Calu3 (cell line): ENCODE measurements around the gene ENPP3. TPM values are rescaled to one million over a fixed set of nuclear protein-coding genes. Genes with fewer than 3 reads are reported as not detected.

Experiments used
- BruUV-seq: library from RNA; stranded (reverse); fragments of 400-500 nt; replicated peaks from 2 replicates; lab custom pipeline; 2021; lab: Mats Ljungman, UMichigan
- CTCF ChIA-PET: fragments of 300-600 bp; sonication (Branson Sonifier 250); formaldehyde crosslinking; loops from one replicate; lab custom pipeline; 2022; ENCODE audit warnings: antibody characterized with exemption; lab: Charles Lee
- DNase-seq: peaks from one replicate; pipeline ENCODE4 v3.0.0; 2022
- H3K27ac Mint-ChIP-seq: one replicate; pipeline ENCODE4 v1.8.0; 2022; ENCODE audit warnings: mixed read lengths; ENCODE audit not compliant: unreplicated experiment
- H3K27me3 Mint-ChIP-seq: one replicate; pipeline ENCODE4 v1.8.0; 2022; ENCODE audit warnings: mixed read lengths; ENCODE audit not compliant: unreplicated experiment
- H3K36me3 Mint-ChIP-seq: one replicate; pipeline ENCODE4 v1.8.0; 2022; ENCODE audit warnings: mild to moderate bottlenecking, moderate library complexity, mixed read lengths; ENCODE audit not compliant: insufficient read depth, unreplicated experiment
- H3K4me1 Mint-ChIP-seq: one replicate; pipeline ENCODE4 v1.8.0; 2022; ENCODE audit warnings: mild to moderate bottlenecking, low read depth, mixed read lengths; ENCODE audit not compliant: unreplicated experiment
- H3K4me3 Mint-ChIP-seq: one replicate; pipeline ENCODE4 v1.8.0; 2022; ENCODE audit warnings: mild to moderate bottlenecking, low read depth, moderate library complexity, mixed read lengths; ENCODE audit not compliant: unreplicated experiment
- H3K9me3 Mint-ChIP-seq: one replicate; pipeline ENCODE4 v1.8.0; 2022; ENCODE audit warnings: low read depth, mixed read lengths; ENCODE audit not compliant: unreplicated experiment
- CTCF ChIP-seq: fragments of 200-600 bp; IDR thresholded peaks from one replicate; pipeline ENCODE4 v1.8.0; 2022; ENCODE audit warnings: antibody characterized with exemption; ENCODE audit not compliant: unreplicated experiment
- intact Hi-C: fragments of 100-400 bp; cut with micrococcal nuclease; formaldehyde crosslinking; loops from one replicate; pipeline ENCODE4 v1.10.0; 2022; ENCODE audit not compliant: unreplicated experiment
- total RNA-seq: library from RNA; stranded (reverse); gene quantifications from 2 replicates; pipeline ENCODE4 v1.2.3, GENCODE V29; 2022

Gene ENPP3
- total RNA-seq, 1 experiment from 2014 or later = not detected

GRCh38 chr6:131775886-131776285 is 138.8 kb downstream of the ENPP3 start:
- no peak overlapping the region for H3K4me3 Mint-ChIP-seq
- DNase-seq = no peak
- H3K4me1 Mint-ChIP-seq = no peaks in the 10 kb centered on the region
- BruUV-seq = no TSS peak
- TF ChIP-seq CTCF = no peak
- intact Hi-C loops = no loop called here
- CTCF ChIA-PET = interaction anchor here (1.0 kb wide), 1 partner anchor 10 kb away, joined by 3 read pairs; no protein-coding TSS in a partner anchor
- H3K27ac Mint-ChIP-seq = no peak overlapping the region
- H3K36me3 Mint-ChIP-seq = no peaks in the 10 kb centered on the region
- peaks cover 2% of the 10 kb centered on the region for H3K9me3 Mint-ChIP-seq
- peaks cover 21% of the 10 kb centered on the region for H3K27me3 Mint-ChIP-seq

DNA sequence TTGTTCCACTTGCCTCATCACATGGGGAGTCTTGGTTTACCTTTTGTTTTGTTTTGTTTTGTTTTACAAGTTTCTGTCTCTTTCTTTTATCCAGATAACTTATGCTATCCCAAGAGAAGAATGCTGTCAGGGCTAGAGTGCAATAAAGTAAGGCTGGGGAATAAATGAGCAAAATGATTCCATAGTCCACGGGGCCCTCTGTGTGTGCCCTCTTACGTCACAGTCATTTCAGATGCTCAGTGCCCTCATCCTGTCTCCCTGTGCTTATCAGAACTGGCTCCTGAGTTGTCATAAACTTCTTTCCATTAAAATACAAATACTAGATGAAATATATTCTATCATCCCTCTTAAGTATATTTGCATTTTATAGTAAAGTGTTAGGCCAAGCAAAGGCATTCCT is 139.9 kb downstream of the ENPP3 start:
- TF ChIP-seq CTCF = no peak
- CTCF ChIA-PET = no interaction called here
- H3K27ac Mint-ChIP-seq = no peak overlapping the region
- no peak for DNase-seq
- H3K9me3 Mint-ChIP-seq = peaks cover 2% of the 10 kb centered on the region
- BruUV-seq = no TSS peak
- intact Hi-C loops = no loop called here
- no peaks in the 10 kb centered on the region for H3K4me1 Mint-ChIP-seq
- H3K4me3 Mint-ChIP-seq = no peak overlapping the region
- H3K27me3 Mint-ChIP-seq = peaks cover 12% of the 10 kb centered on the region
- H3K36me3 Mint-ChIP-seq = no peaks in the 10 kb centered on the region

DNA sequence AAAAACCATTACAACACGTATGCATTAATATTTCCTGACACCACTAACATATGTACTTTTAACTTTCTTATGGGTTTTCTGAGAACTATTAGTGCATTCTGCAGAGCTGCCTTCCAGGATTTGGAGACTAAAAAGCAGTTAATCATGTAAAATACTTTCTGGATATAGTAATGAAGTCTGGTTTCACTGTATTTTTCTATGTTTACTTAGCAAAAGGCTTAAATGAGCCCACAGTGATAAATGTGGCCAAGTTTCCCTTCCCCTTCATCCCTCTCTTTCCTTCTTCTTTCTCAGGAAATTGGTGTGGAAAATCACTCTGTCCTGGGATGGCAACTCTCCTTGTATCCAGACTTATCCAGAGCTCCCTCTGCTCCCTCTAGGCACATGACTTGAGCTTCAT is 141.1 kb downstream of the ENPP3 start:
- no peak for TF ChIP-seq CTCF
- Mint-ChIP-seq H3K27ac (no peak overlapping the region), H3K4me3 (no peak overlapping the region), H3K36me3 (no peaks in the 10 kb centered on the region), H3K27me3 (peaks cover 10% of the 10 kb centered on the region), H3K4me1 (no peaks in the 10 kb centered on the region), H3K9me3 (no peaks in the 10 kb centered on the region)
- intact Hi-C loops = no loop called here
- CTCF ChIA-PET = no interaction called here
- no peak for DNase-seq
- BruUV-seq = no TSS peak

GRCh38 chr6:131779304-131779703 is 142.2 kb downstream of the ENPP3 start:
- Mint-ChIP-seq H3K4me1 (no peaks in the 10 kb centered on the region), H3K4me3 (no peak overlapping the region), H3K27ac (no peak overlapping the region), H3K36me3 (no peaks in the 10 kb centered on the region), H3K27me3 (peaks cover 21% of the 10 kb centered on the region), H3K9me3 (no peaks in the 10 kb centered on the region)
- CTCF ChIA-PET = no interaction called here
- intact Hi-C loops = no loop called here
- no peak for DNase-seq
- no peak for TF ChIP-seq CTCF
- no TSS peak for BruUV-seq
